ENCODE data around the gene ACAD8. TPM values are rescaled to one million over a fixed set of nuclear protein-coding genes. Genes with fewer than 3 reads are reported as not detected.

ACAD8 gene
- polyA plus RNA-seq, 1 donor (not counting 4 experiments of a cell fraction or from before 2014, with no cell fraction given), result 21.7 TPM

GRCh38 chr11:134272381-134273316, 19.3 kb downstream of the ACAD8 start:
- Histone ChIP-seq H3K4me1 (ENCODE audit: control insufficient read depth, extremely low read depth, insufficient read depth, low read length) (peaks cover 18% of the 10 kb centered on the region), H3K4me2 (ENCODE audit: control insufficient read depth, extremely low read depth, insufficient read depth, low read depth, low read length) (no peak overlapping the region), H3K36me3 (ENCODE audit: control insufficient read depth in 2 of 2, extremely low read depth in 1 of 2, insufficient read depth in 2 of 2, low read length in 2 of 2) (peaks cover 0 to 1% of the 10 kb centered on the region in 2 experiments), H4K20me1 (ENCODE audit: control insufficient read depth, extremely low read depth, insufficient read depth, low read length) (no peaks in the 10 kb centered on the region), H3K9ac (ENCODE audit: control insufficient read depth, extremely low read depth, insufficient read depth, low read length) (no peak overlapping the region), H3K27me3 (ENCODE audit: control insufficient read depth, extremely low read depth, insufficient read depth, low read length) (no peaks in the 10 kb centered on the region), H3K9me1 (ENCODE audit: control insufficient read depth, extremely low read depth, insufficient read depth, low read length) (no peaks in the 10 kb centered on the region), H3K9me3 (ENCODE audit: control insufficient read depth, low read depth, low read length) (no peaks in the 10 kb centered on the region), H2AFZ (ENCODE audit: control insufficient read depth, low read length) (no peak overlapping the region), H3K79me2 (ENCODE audit: control insufficient read depth, insufficient read depth, low read length) (peaks cover 19% of the 10 kb centered on the region), H3K27ac (ENCODE audit: control insufficient read depth, insufficient read depth, low read length) (no peak overlapping the region), H3K4me3 (ENCODE audit: control insufficient read depth in 2 of 3, extremely low read depth in 1 of 3, insufficient read depth in 2 of 3, low read depth in 1 of 3, low read length in 3 of 3) (no peak overlapping the region)
- DNase-seq (ENCODE audit: low read depth, low spot score) (no peak), FAIRE-seq (no peak)
- TF ChIP-seq EZH2 (IDR thresholded peaks at IDR 0.05; ENCODE audit: low read length), result no peak
- TF ChIP-seq CTCF (optimal IDR thresholded peaks at IDR 0.05 in 1 of 3, IDR thresholded peaks at IDR 0.05 in 1 of 3, conservative IDR thresholded peaks at IDR 0.05 in 1 of 3; ENCODE audit: extremely low read depth in 1 of 3, insufficient read depth in 2 of 3, low read length in 3 of 3), result no peak
- dilution Hi-C loops (cut with MboI; ENCODE audit: extremely low pct_ligation_motif_present, low sequenced_read_pairs), result no loop called here

- H3K9ac ChIP-seq (ENCODE audit: control insufficient read depth, extremely low read depth, insufficient read depth, low read length), result no peak overlapping the region
- no peak overlapping the region for H3K27ac ChIP-seq (ENCODE audit: control insufficient read depth, insufficient read depth, low read length)
- no peaks in the 10 kb centered on the region for H4K20me1 ChIP-seq (ENCODE audit: control insufficient read depth, extremely low read depth, insufficient read depth, low read length)
- dilution Hi-C loops (cut with MboI; ENCODE audit: extremely low pct_ligation_motif_present, low sequenced_read_pairs), result no loop called here
- DNase-seq (ENCODE audit: low read depth, low spot score) (no peak), FAIRE-seq (no peak)
- no peak overlapping the region for H2AFZ ChIP-seq (ENCODE audit: control insufficient read depth, low read length)
- H3K9me3 ChIP-seq (ENCODE audit: control insufficient read depth, low read depth, low read length), result no peaks in the 10 kb centered on the region
- peaks cover 19% of the 10 kb centered on the region for H3K79me2 ChIP-seq (ENCODE audit: control insufficient read depth, insufficient read depth, low read length)
- no peak overlapping the region for H3K4me3 ChIP-seq (ENCODE audit: control insufficient read depth in 2 of 3, extremely low read depth in 1 of 3, insufficient read depth in 2 of 3, low read depth in 1 of 3, low read length in 3 of 3)
- H3K4me1 ChIP-seq (ENCODE audit: control insufficient read depth, extremely low read depth, insufficient read depth, low read length), result peaks cover 11% of the 10 kb centered on the region
- no peaks in the 10 kb centered on the region for H3K27me3 ChIP-seq (ENCODE audit: control insufficient read depth, extremely low read depth, insufficient read depth, low read length)
- H3K9me1 ChIP-seq (ENCODE audit: control insufficient read depth, extremely low read depth, insufficient read depth, low read length), result no peaks in the 10 kb centered on the region
- peak overlapping the region; percentile 63 for H3K4me2 ChIP-seq (ENCODE audit: control insufficient read depth, extremely low read depth, insufficient read depth, low read depth, low read length)
- H3K36me3 ChIP-seq (ENCODE audit: control insufficient read depth in 2 of 2, extremely low read depth in 1 of 2, insufficient read depth in 2 of 2, low read length in 2 of 2), result peaks cover 0 to 1% of the 10 kb centered on the region in 2 experiments
- TF ChIP-seq EZH2 (IDR thresholded peaks at IDR 0.05; ENCODE audit: low read length), result no peak
- no peak for TF ChIP-seq CTCF (optimal IDR thresholded peaks at IDR 0.05 in 1 of 3, IDR thresholded peaks at IDR 0.05 in 1 of 3, conservative IDR thresholded peaks at IDR 0.05 in 1 of 3; ENCODE audit: extremely low read depth in 1 of 3, insufficient read depth in 2 of 3, low read length in 3 of 3)
Measured at GRCh38 chr11:134273317-134273712, 19.9 kb downstream of the ACAD8 start.

Measured in keratinocyte (primary cell).